A549 (cell line): ENCODE results near the gene ITIH4. TPM values are rescaled to one million over a fixed set of nuclear protein-coding genes. Genes with fewer than 3 reads are reported as not detected.
A peak's percentile ranks its signal among the peaks of the same experiment; 100 is the strongest.

ENCODE experiments used
- ATAC-seq, 2 experiments: fragments of 200-7000 bp in 1 of 2; fragments of >200 bp in 1 of 2; cut with Nextera tagmentation in 1 of 2; cut with Tn5 transposase in 1 of 2; 3 replicates each; pipeline versions ENCODE4 v1.8.0 to v1.9.1; 2018 to 2020; ENCODE audit warnings: mild to moderate bottlenecking in 1 of 2, moderate library complexity in 1 of 2
- CTCF ChIA-PET: fragments of 300-600 bp; sonication (Branson Sonifier 250); formaldehyde crosslinking; extraction: SDS; loops from one replicate; lab custom pipeline; 2021; ENCODE audit warnings: antibody characterized with exemption, inconsistent platforms; lab: Yijun Ruan, JAX
- POLR2A ChIA-PET: fragments of 350-600 bp; formaldehyde crosslinking; extraction: SDS; loops from one replicate; lab custom pipeline; 2021; ENCODE audit warnings: antibody characterized with exemption, inconsistent platforms; lab: Yijun Ruan, JAX
- DNase-seq, 2 experiments: peaks; one replicate each; pipeline versions ENCODE4 v3.0.0 to v3.0.0-alpha.2; 2011 to 2016; ENCODE audit warnings: low read depth in 1 of 2, low spot score in 1 of 2
- FAIRE-seq: peaks from 2 replicates; lab custom pipeline; 2011; peaks lifted over from hg19 to GRCh38; lab: Jason Lieb, UNC
- H3K27ac ChIP-seq, 2 experiments: fragments of >200 bp; sonication (Bioruptor Twin); formaldehyde crosslinking; 3 replicates each; pipeline ENCODE4 v1.5.1; 2016 to 2017
- H3K4me1 ChIP-seq: fragments of >200 bp; sonication (Bioruptor Twin); formaldehyde crosslinking; 3 replicates; pipeline ENCODE4 v1.6.1; 2016
- H3K4me2 ChIP-seq: fragments of >200 bp; sonication (Bioruptor Twin); formaldehyde crosslinking; 3 replicates; pipeline ENCODE4 v1.6.1; 2016
- H3K4me3 ChIP-seq: fragments of >200 bp; sonication (Bioruptor Twin); formaldehyde crosslinking; 3 replicates; pipeline ENCODE4 v1.5.1; 2016
- H3K9me3 ChIP-seq: fragments of >200 bp; sonication (Bioruptor Twin); formaldehyde crosslinking; 3 replicates; pipeline ENCODE4 v1.6.1; 2016
- BHLHE40 ChIP-seq: IDR thresholded peaks from 2 replicates; pipeline ENCODE4 v1.6.1; 2012; ENCODE audit warnings: low read depth, low read length, inconsistent platforms
- EHMT2 ChIP-seq: fragments of 200-600 bp; sonication (generic); IDR thresholded peaks from 2 replicates; pipeline ENCODE4 v1.6.1; 2016; ENCODE audit warnings: antibody characterized with exemption, low read depth, mild to moderate bottlenecking, moderate library complexity
- EP300 ChIP-seq, 2 experiments: fragments of >200 bp; sonication (Bioruptor Twin); formaldehyde crosslinking; IDR thresholded peaks; 2 replicates in 1 of 2; 3 replicates in 1 of 2; pipeline ENCODE4 v1.6.1; 2016 to 2017
- FOSB ChIP-seq: fragments of 250-450 bp; sonication (Bioruptor Pico); IDR thresholded peaks from 2 replicates; pipeline ENCODE4 v1.5.0; 2020; ENCODE audit warnings: mild to moderate bottlenecking, moderate library complexity
- GATA3 ChIP-seq: IDR thresholded peaks from 2 replicates; pipeline ENCODE4 v1.6.1; 2012; ENCODE audit warnings: borderline replicate concordance
- KDM5A ChIP-seq: fragments of 200-600 bp; sonication (generic); IDR thresholded peaks from 2 replicates; pipeline ENCODE4 v1.6.1; 2016; ENCODE audit warnings: antibody characterized with exemption, mild to moderate bottlenecking
- MAZ ChIP-seq: fragments of 150-350 bp; IDR thresholded peaks from 2 replicates; pipeline ENCODE4 v1.6.1; 2014; ENCODE audit warnings: antibody characterized with exemption, low read depth, low read length, borderline replicate concordance
- POLR2A ChIP-seq: IDR thresholded peaks from 2 replicates; pipeline ENCODE4 v1.6.1; 2012; ENCODE audit warnings: mild to moderate bottlenecking, low read length
- RAD21 ChIP-seq, 2 experiments: fragments of >200 bp in 1 of 2; sonication (Bioruptor Twin) in 1 of 2; formaldehyde crosslinking in 1 of 2; IDR thresholded peaks in 1 of 2; conservative IDR thresholded peaks in 1 of 2; 2 replicates in 1 of 2; 3 replicates in 1 of 2; pipeline ENCODE4 v1.6.1; 2012 to 2018; ENCODE audit warnings: inconsistent platforms in 1 of 2
- SMC3 ChIP-seq: fragments of >200 bp; sonication (Bioruptor Twin); formaldehyde crosslinking; IDR thresholded peaks from 3 replicates; pipeline ENCODE4 v1.6.1; 2018; ENCODE audit warnings: inconsistent platforms
- SREBF2 ChIP-seq: fragments of 450-650 bp; IDR thresholded peaks from 2 replicates; pipeline ENCODE4 v1.6.1; 2014; ENCODE audit warnings: mild to moderate bottlenecking, moderate library complexity
- ZC3H11A ChIP-seq: fragments of 450-650 bp; IDR thresholded peaks from 2 replicates; pipeline ENCODE4 v1.6.1; 2014; ENCODE audit warnings: antibody characterized with exemption, mild to moderate bottlenecking
- ZSCAN20 ChIP-seq: fragments of 250-450 bp; sonication (Bioruptor Pico); IDR thresholded peaks from 2 replicates; pipeline ENCODE4 v1.8.0; 2022; ENCODE audit warnings: mild to moderate bottlenecking, moderate library complexity
- WGBS: methylation state at CpG from one replicate; pipeline ENCODE4 v1.1.6; 2017; ENCODE audit errors: missing lambda C conversion rate; 5-methylcytosine and 5-hydroxymethylcytosine counted together
- polyA plus RNA-seq, 4 experiments: library from polyadenylated mRNA; depleted of rRNA in 3 of 4; stranded (reverse); fragments of >200 nt; fragmentation: RNase III in 1 of 4; extraction: RNeasy Plus Mini Kit Qiagen cat#74134 plus additional on column Dnase treatment in 1 of 4; gene quantifications; 2 replicates in 3 of 4; 3 replicates in 1 of 4; pipeline ENCODE4 v1.2.3, GENCODE V29; 2011 to 2017
- TF ChIP-seq, protein P1 (sequence below): fragments of >200 bp; sonication (Bioruptor Twin); formaldehyde crosslinking; IDR thresholded peaks from 3 replicates; pipeline ENCODE4 v1.6.1; 2016
- TF ChIP-seq, protein P2 (sequence below): IDR thresholded peaks from 2 replicates; pipeline ENCODE4 v1.6.1; 2012
- TF ChIP-seq, protein P3 (sequence below): fragments of >200 bp; sonication (Bioruptor Twin); formaldehyde crosslinking; IDR thresholded peaks from 3 replicates; pipeline ENCODE4 v1.5.1; 2016
- TF ChIP-seq, protein P4 (sequence below): fragments of >200 bp; sonication (Bioruptor Twin); formaldehyde crosslinking; IDR thresholded peaks from 2 replicates; pipeline ENCODE4 v1.6.1; 2016

ITIH4 gene
- polyA plus RNA-seq, 2 of the 4 experiments (the other 2 are of a cell fraction) = 0.88 to 0.89 TPM

DNA sequence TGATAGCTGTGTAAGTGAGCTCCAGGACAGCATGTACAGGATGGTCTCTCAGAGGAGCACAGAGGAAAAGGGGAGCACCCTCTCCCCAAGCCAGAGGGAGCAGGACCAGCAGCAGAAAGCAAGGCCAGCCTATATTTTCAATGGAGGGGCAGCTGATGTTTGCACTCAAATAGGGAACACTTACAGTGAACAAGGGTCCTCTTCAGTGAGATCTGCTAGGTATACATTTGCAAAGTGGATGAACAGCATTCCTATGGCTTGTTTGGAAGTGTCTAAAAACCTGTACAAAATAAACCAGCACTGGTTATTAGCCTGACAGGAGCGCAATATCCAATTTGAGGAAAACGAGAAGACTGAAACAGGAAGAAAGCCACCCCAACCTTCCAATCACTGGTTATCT lies 21.9 kb upstream of the ITIH4 start:
- Histone ChIP-seq H3K27ac (no peak overlapping the region), H3K4me1 (no peaks in the 10 kb centered on the region), H3K9me3 (no peaks in the 10 kb centered on the region), H3K4me3 (no peak overlapping the region), H3K4me2 (no peak overlapping the region)
- FAIRE-seq (no peak), ATAC-seq (no peak), DNase-seq (no peak)
- CTCF ChIA-PET = interaction anchor here (0.6 to 4.4 kb wide), 6 partner anchors 14 to 436 kb away, joined by 3 to 31 read pairs (median 5); no protein-coding TSS in a partner anchor
- WGBS = 92% methylated on average over 2 of the region's 2 CpGs
- POLR2A ChIA-PET = no interaction called here
- TF ChIP-seq GATA3 = no peak
- TF ChIP-seq EHMT2 = no peak
- TF ChIP-seq ZC3H11A = no peak
- TF ChIP-seq, protein P1, sequence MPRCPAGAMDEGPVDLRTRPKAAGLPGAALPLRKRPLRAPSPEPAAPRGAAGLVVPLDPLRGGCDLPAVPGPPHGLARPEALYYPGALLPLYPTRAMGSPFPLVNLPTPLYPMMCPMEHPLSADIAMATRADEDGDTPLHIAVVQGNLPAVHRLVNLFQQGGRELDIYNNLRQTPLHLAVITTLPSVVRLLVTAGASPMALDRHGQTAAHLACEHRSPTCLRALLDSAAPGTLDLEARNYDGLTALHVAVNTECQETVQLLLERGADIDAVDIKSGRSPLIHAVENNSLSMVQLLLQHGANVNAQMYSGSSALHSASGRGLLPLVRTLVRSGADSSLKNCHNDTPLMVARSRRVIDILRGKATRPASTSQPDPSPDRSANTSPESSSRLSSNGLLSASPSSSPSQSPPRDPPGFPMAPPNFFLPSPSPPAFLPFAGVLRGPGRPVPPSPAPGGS = no peak
- TF ChIP-seq ZSCAN20 (CRISPR knock-in tag) = no peak
- TF ChIP-seq, protein P2, sequence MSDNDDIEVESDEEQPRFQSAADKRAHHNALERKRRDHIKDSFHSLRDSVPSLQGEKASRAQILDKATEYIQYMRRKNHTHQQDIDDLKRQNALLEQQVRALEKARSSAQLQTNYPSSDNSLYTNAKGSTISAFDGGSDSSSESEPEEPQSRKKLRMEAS = no peak
- TF ChIP-seq KDM5A = no peak

DNA sequence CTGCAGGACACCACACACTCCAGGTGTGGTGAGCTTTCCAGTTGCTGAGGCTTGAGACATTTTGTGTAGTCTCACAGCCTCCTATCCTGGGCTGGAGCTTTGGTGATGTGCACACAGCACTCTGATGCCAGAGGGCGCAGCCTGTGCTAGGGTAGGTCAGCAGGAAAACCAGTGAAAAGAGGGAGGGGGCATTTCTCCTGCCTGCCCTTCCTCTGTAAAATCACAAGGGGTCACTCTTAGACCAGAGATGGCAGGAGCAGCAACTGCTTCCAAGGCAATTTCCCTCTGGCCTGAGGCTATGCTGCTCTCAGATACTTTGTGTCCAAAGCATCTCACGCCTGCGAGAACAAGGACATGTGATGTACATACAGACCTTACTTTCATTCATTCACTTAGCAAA lies 20.9 kb upstream of the ITIH4 start:
- ChIA-PET CTCF (interaction anchor here (0.7 to 4.4 kb wide), 16 partner anchors 9 to 345 kb away, joined by 3 to 31 read pairs (median 3); no protein-coding TSS in a partner anchor), POLR2A (no interaction called here)
- WGBS = 58% methylated on average over 3 of the region's 3 CpGs
- peak; percentile 49; the same call in 2 of the 3 replicates for TF ChIP-seq SMC3
- TF ChIP-seq RAD21 (conservative IDR thresholded peaks at IDR 0.05 in 1 of 2, IDR thresholded peaks at IDR 0.05 in 1 of 2) = peak; percentile 70 to 82
- no peak for TF ChIP-seq EHMT2
- TF ChIP-seq, protein P3, sequence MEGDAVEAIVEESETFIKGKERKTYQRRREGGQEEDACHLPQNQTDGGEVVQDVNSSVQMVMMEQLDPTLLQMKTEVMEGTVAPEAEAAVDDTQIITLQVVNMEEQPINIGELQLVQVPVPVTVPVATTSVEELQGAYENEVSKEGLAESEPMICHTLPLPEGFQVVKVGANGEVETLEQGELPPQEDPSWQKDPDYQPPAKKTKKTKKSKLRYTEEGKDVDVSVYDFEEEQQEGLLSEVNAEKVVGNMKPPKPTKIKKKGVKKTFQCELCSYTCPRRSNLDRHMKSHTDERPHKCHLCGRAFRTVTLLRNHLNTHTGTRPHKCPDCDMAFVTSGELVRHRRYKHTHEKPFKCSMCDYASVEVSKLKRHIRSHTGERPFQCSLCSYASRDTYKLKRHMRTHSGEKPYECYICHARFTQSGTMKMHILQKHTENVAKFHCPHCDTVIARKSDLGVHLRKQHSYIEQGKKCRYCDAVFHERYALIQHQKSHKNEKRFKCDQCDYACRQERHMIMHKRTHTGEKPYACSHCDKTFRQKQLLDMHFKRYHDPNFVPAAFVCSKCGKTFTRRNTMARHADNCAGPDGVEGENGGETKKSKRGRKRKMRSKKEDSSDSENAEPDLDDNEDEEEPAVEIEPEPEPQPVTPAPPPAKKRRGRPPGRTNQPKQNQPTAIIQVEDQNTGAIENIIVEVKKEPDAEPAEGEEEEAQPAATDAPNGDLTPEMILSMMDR = peak; percentile 50
- DNase-seq (peak; percentile 52 to 62), ATAC-seq (peak; percentile 88 to 95), FAIRE-seq (no peak)
- H3K4me2 ChIP-seq = no peak overlapping the region
- H3K9me3 ChIP-seq = no peaks in the 10 kb centered on the region
- no peak overlapping the region for H3K27ac ChIP-seq
- no peak overlapping the region for H3K4me3 ChIP-seq
- no peaks in the 10 kb centered on the region for H3K4me1 ChIP-seq

DNA sequence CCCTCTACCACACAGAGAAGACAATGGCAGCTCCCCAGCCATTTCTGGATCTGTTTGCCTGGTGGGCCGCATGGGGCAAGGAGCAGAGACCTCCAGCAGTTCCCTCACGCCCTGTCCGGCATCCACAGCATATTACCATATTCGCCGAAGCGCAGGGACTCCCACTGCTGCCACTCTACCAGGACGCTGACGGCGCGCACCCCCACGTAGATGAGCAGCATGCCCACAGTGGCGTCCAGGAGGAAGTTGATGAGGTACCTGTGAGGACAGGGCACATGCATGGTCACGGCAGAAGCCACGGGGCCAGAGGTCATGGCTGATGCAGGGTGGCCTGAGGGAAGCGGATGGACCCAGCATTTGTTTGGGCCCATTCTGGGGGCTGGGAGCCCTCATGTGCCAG lies 19.2 kb upstream of the ITIH4 start:
- Histone ChIP-seq H3K4me3 (no peak overlapping the region), H3K4me2 (no peak overlapping the region), H3K27ac (no peak overlapping the region), H3K4me1 (no peaks in the 10 kb centered on the region), H3K9me3 (no peaks in the 10 kb centered on the region)
- ChIA-PET POLR2A (no interaction called here), CTCF (interaction anchor here (1.0 to 2.1 kb wide), 6 partner anchors 11 to 347 kb away, joined by 3 to 6 read pairs (median 3); no protein-coding TSS in a partner anchor)
- WGBS = 98% methylated on average over 5 of the region's 15 CpGs
- TF ChIP-seq FOSB (CRISPR knock-in tag) (no peak), MAZ (no peak), RAD21 (conservative IDR thresholded peaks at IDR 0.05 in 1 of 2, IDR thresholded peaks at IDR 0.05 in 1 of 2) (no peak), BHLHE40 (no peak), EP300 (IDR thresholded peaks at IDR 0.05) (no peak), ZC3H11A (no peak), POLR2A (no peak), SREBF2 (no peak)
- TF ChIP-seq, protein P2 = no peak
- TF ChIP-seq, protein P4, sequence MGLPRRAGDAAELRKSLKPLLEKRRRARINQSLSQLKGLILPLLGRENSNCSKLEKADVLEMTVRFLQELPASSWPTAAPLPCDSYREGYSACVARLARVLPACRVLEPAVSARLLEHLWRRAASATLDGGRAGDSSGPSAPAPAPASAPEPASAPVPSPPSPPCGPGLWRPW = no peak
- TF ChIP-seq, protein P1 = no peak
- no peak for DNase-seq
- no peak for ATAC-seq
- FAIRE-seq = no peak
